Activated CD4-positive, alpha-beta T cell treated with anti-CD3 and anti-CD28 coated beads, Interleukin-2, amount 10 ng/mL, durations not matched to agents 24 days and 14 days (primary cell): ENCODE results near the gene ZNF407. TPM values are rescaled to one million over a fixed set of nuclear protein-coding genes. Genes with fewer than 3 reads are reported as not detected.

Experiments used
- DNase-seq: peaks from one replicate; pipeline ENCODE4 v3.0.0; 2022
- H3K27ac Mint-ChIP-seq: one replicate; pipeline ENCODE4 v1.8.0; 2022; ENCODE audit warnings: mild to moderate bottlenecking, mixed read lengths
- H3K27me3 Mint-ChIP-seq: one replicate; pipeline ENCODE4 v1.8.0; 2022; ENCODE audit warnings: mixed read lengths
- H3K36me3 Mint-ChIP-seq: one replicate; pipeline ENCODE4 v1.8.0; 2022; ENCODE audit warnings: low read depth, mild to moderate bottlenecking, mixed read lengths
- H3K4me1 Mint-ChIP-seq: one replicate; pipeline ENCODE4 v1.8.0; 2021; ENCODE audit warnings: mixed read lengths
- H3K4me3 Mint-ChIP-seq: one replicate; pipeline ENCODE4 v1.8.0; 2022; ENCODE audit warnings: mild to moderate bottlenecking, moderate library complexity, mixed read lengths
- H3K9me3 Mint-ChIP-seq: one replicate; pipeline ENCODE4 v1.8.0; 2021; ENCODE audit warnings: mixed read lengths
- intact Hi-C: fragments of 100-400 bp; cut with micrococcal nuclease; formaldehyde crosslinking; loops from one replicate; pipeline ENCODE4 v1.15.1; 2023
- total RNA-seq: library from RNA; stranded (reverse); gene quantifications from 2 replicates; pipeline ENCODE4 v1.2.3, GENCODE V29; 2022

ZNF407 gene
- total RNA-seq, 1 donor from 2014 or later: 18.1 TPM

DNA sequence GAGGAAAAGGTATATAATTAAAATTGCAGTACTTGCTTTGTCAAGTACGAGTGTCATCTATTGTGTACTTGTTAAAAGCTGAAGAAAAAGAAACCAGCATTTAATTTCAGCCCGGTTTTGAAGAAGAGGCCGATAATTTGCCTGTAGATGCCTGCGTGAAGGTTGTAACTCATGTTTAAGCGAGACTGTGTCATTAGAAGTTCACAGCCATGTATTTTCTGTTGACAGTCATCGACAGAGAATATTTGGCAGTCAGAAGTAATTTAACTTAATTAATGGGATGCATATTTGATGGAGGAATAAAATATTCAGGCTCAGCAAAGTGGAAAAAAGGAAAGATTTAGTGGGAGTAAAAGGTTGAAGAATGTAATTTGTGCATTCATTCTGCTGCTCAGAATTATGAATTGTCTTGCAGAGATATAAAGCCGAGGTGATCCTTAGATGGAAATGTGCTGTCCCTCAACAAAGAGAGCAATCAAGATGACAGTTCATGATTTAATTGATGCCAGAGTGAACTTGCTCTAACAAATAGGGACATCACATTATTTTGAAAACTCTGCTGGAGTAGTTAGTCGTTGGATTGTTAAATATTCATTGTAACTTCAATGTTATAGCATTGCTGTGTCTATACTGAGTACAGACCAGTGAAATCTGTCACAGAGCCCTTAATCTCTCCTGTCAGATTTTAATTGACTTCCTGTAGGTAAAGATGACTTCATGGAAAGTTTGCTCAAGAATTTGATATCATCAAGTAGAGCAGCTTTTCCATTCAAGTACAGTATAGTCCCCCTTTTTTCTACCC, 53.9 kb downstream of the ZNF407 start:
- intact Hi-C loops: loop anchor here (2.0 to 10.0 kb wide), 6 partner anchors 153 to 1693 kb away; partner anchors contain the start of gene PTGR3
- Mint-ChIP-seq H3K4me1 (no peaks in the 10 kb centered on the region), H3K27ac (no peak overlapping the region)

DNA sequence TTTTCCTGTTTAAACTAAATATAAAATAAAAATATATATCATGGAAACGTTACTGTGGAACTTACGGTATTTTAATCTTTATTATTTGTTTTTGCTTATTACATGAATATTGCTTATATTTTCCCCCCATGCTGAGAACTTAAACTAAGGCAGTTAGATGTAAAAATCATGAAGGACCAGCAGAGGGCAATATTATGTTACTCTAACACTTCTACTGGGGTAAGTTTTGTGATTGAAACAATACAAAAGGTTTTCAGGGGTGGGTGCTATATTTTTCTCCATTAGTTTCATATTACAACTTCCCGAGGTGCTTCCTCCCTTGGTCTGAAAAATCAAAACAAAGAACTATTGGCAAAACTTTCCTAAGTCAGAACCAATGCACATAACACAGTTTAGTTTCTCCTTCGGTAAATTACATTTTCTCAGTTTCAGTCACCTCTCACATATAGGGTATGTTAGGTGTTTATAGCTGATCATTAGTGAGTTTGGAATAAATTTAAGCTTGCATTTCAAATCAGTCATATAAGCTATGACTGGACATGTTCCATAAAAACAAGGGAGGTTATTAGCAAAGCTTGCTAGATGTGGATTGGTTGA, 54.8 kb downstream of the ZNF407 start:
- no peak overlapping the region for H3K4me3 Mint-ChIP-seq
- no peak for DNase-seq
- no peaks in the 10 kb centered on the region for H3K27me3 Mint-ChIP-seq
- H3K9me3 Mint-ChIP-seq: no peaks in the 10 kb centered on the region
- intact Hi-C loops: loop anchor here (2.0 to 10.0 kb wide), 6 partner anchors 152 to 1692 kb away; partner anchors contain the start of gene PTGR3
- H3K4me1 Mint-ChIP-seq: no peaks in the 10 kb centered on the region
- H3K36me3 Mint-ChIP-seq: no peaks in the 10 kb centered on the region
- no peak overlapping the region for H3K27ac Mint-ChIP-seq

More for the DNA sequence above, 53.9 kb downstream of the ZNF407 start:
- Mint-ChIP-seq H3K9me3 (no peaks in the 10 kb centered on the region), H3K36me3 (no peaks in the 10 kb centered on the region), H3K4me3 (no peak overlapping the region), H3K27me3 (no peaks in the 10 kb centered on the region)
- DNase-seq: no peak

DNA sequence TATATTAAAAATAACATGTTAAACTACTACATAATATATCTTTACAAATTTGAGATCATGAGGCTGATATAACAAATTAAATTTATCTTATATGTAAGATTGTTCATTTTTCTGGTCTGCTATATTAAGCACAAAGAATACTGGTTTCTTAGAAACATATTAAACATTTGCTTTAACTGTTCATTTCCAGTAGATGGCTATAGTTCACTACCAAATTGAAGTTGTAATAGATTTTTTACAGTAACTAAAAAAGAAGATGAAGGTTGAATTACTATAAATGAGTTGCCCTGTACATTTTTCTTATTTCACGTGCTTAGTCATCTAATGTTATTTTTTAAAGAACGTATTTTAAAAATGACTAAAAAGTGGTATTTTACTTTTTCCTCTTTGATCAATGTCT, 57.0 kb downstream of the ZNF407 start:
- Mint-ChIP-seq H3K4me3 (no peak overlapping the region), H3K4me1 (no peaks in the 10 kb centered on the region), H3K9me3 (no peaks in the 10 kb centered on the region), H3K36me3 (no peaks in the 10 kb centered on the region), H3K27me3 (no peaks in the 10 kb centered on the region), H3K27ac (no peak overlapping the region)
- intact Hi-C loops: loop anchor here (5.0 to 10.0 kb wide), 5 partner anchors 150 to 1690 kb away; partner anchors contain the start of gene PTGR3
- no peak for DNase-seq

DNA sequence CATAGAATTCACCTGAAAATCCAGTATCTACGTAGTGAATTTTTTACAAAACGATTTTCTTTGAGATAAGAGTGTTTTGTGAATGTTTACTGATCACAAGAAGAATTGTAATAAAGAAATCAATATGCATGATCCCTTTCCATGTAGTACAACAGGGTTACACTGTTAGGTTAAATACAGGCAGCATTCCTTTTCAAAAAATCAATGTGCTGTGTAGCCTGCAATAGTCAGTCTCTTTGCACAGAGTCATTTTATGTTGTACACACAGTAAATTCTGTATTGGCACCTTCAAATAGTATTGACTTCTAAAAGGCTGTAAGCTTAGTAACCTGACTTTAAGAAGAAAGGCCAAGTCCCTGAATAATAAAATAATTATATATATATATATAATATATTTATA, 63.3 kb downstream of the ZNF407 start:
- H3K36me3 Mint-ChIP-seq: no peaks in the 10 kb centered on the region
- no peak for DNase-seq
- no peak overlapping the region for H3K27ac Mint-ChIP-seq
- H3K4me1 Mint-ChIP-seq: no peaks in the 10 kb centered on the region
- H3K27me3 Mint-ChIP-seq: no peaks in the 10 kb centered on the region
- intact Hi-C loops: no loop called here
- H3K4me3 Mint-ChIP-seq: no peak overlapping the region
- H3K9me3 Mint-ChIP-seq: no peaks in the 10 kb centered on the region

DNA sequence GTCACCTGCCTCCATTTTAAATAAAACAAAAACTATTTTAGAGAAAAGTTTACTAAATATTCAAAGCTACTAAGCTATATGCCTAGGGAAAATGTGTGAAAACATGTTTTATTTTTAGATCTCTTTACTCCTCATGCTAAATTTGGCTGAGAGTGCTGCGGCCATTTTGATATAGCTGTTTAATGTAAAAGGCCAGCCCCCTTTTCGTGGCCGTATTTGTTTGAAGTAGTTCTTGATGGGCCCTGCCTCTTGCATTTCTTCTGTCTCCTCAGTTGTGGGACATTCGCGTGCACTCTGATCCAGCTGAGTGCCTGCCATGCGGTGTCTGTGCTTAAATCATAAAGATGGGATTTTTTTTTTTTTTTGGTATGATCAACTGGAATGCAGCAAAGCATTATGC, 64.0 kb downstream of the ZNF407 start:
- H3K4me3 Mint-ChIP-seq: no peak overlapping the region
- H3K27me3 Mint-ChIP-seq: no peaks in the 10 kb centered on the region
- no peaks in the 10 kb centered on the region for H3K36me3 Mint-ChIP-seq
- H3K4me1 Mint-ChIP-seq: no peaks in the 10 kb centered on the region
- H3K9me3 Mint-ChIP-seq: no peaks in the 10 kb centered on the region
- H3K27ac Mint-ChIP-seq: no peak overlapping the region
- DNase-seq: no peak
- intact Hi-C loops: no loop called here

DNA sequence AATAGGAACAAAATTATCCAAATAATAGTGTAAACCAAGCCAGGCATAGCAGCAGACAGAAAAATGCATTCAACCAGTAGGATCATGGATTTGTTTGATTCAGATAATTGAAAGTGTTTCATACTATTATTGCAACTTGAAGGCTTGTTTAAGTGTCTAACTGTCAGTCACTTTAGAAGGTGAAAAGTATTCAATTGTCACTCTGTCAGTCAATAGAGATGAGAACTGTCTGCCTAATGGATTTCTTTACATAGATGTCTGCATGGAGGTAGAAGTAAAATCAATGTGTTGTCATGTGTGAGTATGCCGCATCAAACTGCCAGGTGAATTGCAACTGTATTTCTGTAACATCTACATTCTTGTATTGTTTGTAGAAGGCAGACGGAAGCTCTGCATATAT, 65.0 kb downstream of the ZNF407 start:
- H3K4me1 Mint-ChIP-seq: no peaks in the 10 kb centered on the region
- H3K4me3 Mint-ChIP-seq: no peak overlapping the region

DNA sequence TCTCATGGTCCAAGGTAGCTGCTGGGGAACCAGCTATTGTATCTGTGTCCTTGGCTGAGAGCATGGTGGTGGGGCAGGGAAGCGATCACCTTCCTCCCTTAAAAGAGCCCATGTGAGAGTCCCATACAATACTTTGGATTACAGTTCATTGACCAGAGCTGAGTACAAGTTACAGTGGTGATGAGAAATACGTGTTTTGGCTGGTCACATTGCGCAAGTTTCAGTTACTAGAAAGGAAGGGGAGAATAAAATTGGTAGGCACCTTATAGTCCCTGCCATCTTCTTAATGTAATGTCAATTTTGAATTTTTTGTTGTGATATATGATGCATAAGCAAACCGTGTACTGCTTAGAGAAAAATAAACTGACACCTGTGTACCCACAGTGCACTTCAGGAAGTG, 67.7 kb downstream of the ZNF407 start:
- Mint-ChIP-seq H3K27ac (no peak overlapping the region), H3K9me3 (no peaks in the 10 kb centered on the region)

More for the DNA sequence above, 65.0 kb downstream of the ZNF407 start:
- Mint-ChIP-seq H3K27me3 (no peaks in the 10 kb centered on the region), H3K36me3 (no peaks in the 10 kb centered on the region), H3K9me3 (no peaks in the 10 kb centered on the region), H3K27ac (no peak overlapping the region)
- intact Hi-C loops: no loop called here
- DNase-seq: no peak

DNA sequence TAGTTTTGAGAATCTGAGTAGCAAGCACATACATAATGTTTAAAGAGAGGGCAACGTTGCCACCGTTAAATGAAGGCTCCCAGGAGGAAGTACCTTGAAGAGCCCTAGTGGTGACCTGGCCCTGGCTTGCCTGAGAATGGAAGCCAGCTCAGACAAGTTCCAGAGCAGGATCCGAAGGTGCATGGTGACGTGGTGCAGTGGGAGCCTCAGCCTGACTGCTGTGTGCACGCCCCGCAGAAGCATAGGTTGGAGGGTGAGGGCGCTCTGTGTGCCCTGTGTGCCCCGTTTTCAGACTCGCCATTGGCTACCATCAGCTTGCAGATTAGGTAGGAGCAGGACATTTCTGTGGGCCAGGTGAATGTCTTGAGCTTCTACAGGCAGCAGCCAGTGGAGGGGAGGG, 68.2 kb downstream of the ZNF407 start:
- H3K4me1 Mint-ChIP-seq: no peaks in the 10 kb centered on the region
- no peaks in the 10 kb centered on the region for H3K9me3 Mint-ChIP-seq

More for the DNA sequence above, 67.7 kb downstream of the ZNF407 start:
- no peak overlapping the region for H3K4me3 Mint-ChIP-seq
- intact Hi-C loops: no loop called here
- H3K4me1 Mint-ChIP-seq: no peaks in the 10 kb centered on the region
- no peak for DNase-seq
- H3K27me3 Mint-ChIP-seq: no peaks in the 10 kb centered on the region
- H3K36me3 Mint-ChIP-seq: no peaks in the 10 kb centered on the region

DNA sequence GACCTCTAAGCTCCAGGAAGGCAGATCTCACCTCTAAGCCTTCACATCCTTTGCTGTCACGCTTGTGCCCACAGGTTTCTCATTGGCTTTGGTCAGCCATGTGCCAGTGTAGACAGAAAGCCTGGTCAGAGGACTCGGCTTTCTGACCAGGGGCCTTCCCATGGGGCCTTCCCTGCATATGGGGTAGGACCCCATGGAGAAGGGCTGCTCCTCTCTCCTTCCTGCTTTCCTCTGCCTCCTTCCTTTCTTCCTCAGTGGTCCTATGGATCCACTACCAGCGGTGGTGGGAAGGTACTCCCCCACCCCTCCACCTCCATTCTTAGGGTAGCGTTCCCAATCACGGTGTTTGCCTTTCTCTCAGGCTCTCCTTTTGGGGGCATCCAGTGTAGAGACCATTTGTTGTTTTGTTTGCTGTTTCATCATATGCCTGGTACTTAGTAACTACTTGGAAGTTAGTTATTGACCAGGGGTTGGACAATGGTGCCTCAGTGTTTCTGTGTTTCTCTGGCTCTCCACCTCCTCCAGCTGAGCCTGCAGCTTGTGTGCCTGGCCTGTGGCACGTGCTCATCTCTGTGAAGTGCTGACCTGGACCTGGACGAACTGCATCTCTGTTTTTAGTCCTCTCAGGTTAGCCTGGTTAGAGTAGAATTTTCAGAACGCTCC, 71.6 kb downstream of the ZNF407 start:
- H3K27ac Mint-ChIP-seq: no peak overlapping the region
- no peaks in the 10 kb centered on the region for H3K27me3 Mint-ChIP-seq
- H3K36me3 Mint-ChIP-seq: no peaks in the 10 kb centered on the region
- no peak overlapping the region for H3K4me3 Mint-ChIP-seq
- no peaks in the 10 kb centered on the region for H3K9me3 Mint-ChIP-seq
- no peak for DNase-seq
- intact Hi-C loops: no loop called here
- H3K4me1 Mint-ChIP-seq: no peaks in the 10 kb centered on the region

More for the DNA sequence above, 68.2 kb downstream of the ZNF407 start:
- intact Hi-C loops: no loop called here
- H3K27me3 Mint-ChIP-seq: no peaks in the 10 kb centered on the region
- no peaks in the 10 kb centered on the region for H3K36me3 Mint-ChIP-seq
- no peak overlapping the region for H3K27ac Mint-ChIP-seq
- no peak for DNase-seq
- no peak overlapping the region for H3K4me3 Mint-ChIP-seq

DNA sequence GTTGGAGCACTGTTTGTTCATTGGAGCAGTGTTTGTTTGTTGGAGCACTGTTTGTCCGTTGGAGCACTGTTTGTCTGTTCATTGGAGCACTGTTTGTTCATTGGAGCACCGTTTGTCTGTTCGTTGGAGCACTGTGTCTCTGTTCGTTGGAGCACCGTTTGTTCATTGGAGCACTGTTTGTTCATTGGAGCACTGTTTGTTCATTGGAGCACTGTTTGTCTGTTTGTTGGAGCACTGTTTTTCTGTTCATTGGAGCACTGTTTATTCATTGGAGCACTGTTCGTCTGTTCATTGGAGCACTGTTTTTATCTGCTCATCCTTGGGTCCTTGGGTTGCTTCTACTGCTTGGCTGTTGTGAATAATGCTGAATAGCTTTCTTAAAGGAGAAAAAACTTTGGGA, 74.7 kb downstream of the ZNF407 start:
- H3K4me3 Mint-ChIP-seq: no peak overlapping the region
- H3K36me3 Mint-ChIP-seq: peaks cover 7% of the 10 kb centered on the region
- intact Hi-C loops: no loop called here
- no peaks in the 10 kb centered on the region for H3K9me3 Mint-ChIP-seq
- DNase-seq: no peak
- no peak overlapping the region for H3K27ac Mint-ChIP-seq
- no peaks in the 10 kb centered on the region for H3K27me3 Mint-ChIP-seq
- no peaks in the 10 kb centered on the region for H3K4me1 Mint-ChIP-seq

DNA sequence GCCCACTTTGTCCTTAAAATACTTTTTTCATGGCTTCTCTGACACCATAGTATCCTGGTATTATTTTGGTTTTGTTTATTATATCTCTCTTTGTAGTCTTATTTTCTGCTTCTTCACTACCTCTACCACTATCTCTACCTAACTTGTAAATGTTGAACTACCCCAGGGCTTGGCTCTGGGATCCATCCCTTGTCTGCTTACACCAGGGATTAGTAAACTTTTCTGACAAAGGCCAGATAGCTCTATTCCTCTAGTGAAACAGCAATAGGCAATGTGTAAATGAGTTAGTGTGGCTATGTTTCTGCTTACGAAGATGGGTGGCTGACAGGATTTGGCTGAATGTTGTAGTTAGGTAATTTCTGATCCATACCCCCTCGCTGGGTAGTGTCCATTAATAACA, 76.8 kb downstream of the ZNF407 start:
- peaks cover 2% of the 10 kb centered on the region for H3K4me1 Mint-ChIP-seq
- no peak overlapping the region for H3K27ac Mint-ChIP-seq
- intact Hi-C loops: no loop called here
- peaks cover 23% of the 10 kb centered on the region for H3K36me3 Mint-ChIP-seq
- no peak for DNase-seq
- H3K4me3 Mint-ChIP-seq: no peak overlapping the region
- no peaks in the 10 kb centered on the region for H3K27me3 Mint-ChIP-seq
- peaks cover 4% of the 10 kb centered on the region for H3K9me3 Mint-ChIP-seq

DNA sequence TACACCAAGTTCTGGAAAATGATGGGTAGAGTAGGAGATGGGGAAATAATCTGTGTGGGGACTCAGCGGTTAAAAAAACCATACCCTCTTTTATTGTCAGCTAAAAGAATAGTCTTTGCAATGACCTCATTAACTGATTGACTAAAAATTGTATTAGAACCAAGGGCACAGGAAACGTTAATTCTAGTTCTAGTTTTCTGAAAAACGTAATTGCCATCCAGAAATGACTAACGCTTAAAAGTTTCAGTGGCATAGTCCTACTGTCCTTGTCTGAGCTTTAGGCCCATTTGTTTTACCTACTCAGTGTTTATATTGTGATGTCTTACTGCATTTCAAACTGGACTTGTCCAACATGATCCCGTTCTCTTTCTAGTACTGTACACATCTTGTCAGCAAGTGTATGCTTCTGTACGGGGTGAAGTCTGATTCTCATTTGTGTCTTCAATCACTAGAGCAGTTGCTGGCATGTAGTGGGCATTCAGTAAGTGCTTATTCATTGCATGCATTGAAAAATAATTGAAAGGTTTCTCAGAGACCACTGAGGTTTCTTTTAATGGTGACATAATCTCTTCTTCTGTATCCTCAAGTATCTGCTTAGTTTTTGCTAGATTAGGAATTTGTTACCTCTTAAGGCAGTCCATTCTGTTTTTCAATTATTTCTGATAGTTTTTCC, 81.5 kb downstream of the ZNF407 start:
- H3K27me3 Mint-ChIP-seq: no peaks in the 10 kb centered on the region
- H3K27ac Mint-ChIP-seq: no peak overlapping the region
- no peak for DNase-seq
- intact Hi-C loops: no loop called here
- H3K36me3 Mint-ChIP-seq: peaks cover 28% of the 10 kb centered on the region
- H3K9me3 Mint-ChIP-seq: peaks cover 4% of the 10 kb centered on the region
- H3K4me3 Mint-ChIP-seq: no peak overlapping the region
- peaks cover 6% of the 10 kb centered on the region for H3K4me1 Mint-ChIP-seq

DNA sequence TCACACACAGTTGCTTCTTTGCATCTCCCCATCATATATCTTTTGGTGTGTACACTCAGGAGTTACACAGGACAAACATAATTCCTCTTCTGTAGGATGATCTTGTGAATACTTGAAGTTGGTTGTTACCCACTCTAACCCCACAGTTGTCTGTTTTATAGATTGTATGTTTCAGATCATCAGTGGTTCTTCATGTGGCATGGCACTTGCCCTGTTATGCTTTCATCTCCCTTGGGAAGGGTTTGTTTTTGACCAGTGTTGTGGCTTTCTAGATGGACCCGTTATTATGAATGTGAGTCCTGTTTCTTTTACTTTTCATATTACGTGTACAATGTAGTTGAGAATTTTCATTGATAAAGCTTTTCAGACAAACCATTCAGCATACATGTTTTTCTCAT, 82.0 kb downstream of the ZNF407 start:
- no peak for DNase-seq
- H3K4me1 Mint-ChIP-seq: peaks cover 6% of the 10 kb centered on the region
- H3K27me3 Mint-ChIP-seq: no peaks in the 10 kb centered on the region
- H3K36me3 Mint-ChIP-seq: peaks cover 28% of the 10 kb centered on the region
- no peak overlapping the region for H3K4me3 Mint-ChIP-seq
- H3K27ac Mint-ChIP-seq: no peak overlapping the region
- intact Hi-C loops: no loop called here
- H3K9me3 Mint-ChIP-seq: peaks cover 4% of the 10 kb centered on the region
